Measurements from ENCODE around the gene DRAXIN.

DNA sequence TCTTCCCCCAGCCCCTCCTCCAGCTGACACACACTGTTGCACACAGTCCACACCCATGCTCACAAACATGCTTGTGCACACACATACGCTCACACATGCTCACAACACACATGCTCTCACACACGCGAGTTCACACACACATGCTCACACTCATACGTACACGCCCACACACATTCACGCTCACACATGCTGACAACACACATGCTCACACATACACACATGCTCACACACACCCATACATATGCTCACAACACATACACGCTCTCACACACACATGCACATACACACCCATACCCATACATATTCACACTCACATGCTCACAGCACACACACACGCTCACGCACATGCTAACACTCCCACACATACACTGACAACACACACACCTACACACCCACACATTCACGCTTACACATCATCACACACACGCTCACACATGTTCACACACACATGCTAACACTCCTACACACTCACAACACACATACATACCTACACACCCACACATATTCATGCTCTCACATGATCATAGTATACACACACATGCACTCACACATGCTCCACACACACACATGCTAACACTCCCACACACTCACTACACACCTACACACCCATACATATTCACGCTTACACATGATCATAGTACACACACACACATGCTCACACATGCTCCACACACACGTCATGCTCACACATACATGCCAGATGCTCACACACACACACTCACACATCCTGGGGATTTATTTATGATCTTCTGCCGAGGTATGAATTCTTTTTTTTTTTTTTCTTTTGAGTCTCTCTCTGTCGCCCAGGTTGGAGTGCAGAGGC is 10.7 kb downstream of the DRAXIN start:
- TF ChIP-seq POLR2A (IDR thresholded peaks at IDR 0.05) = no peak
- TF ChIP-seq, protein P1, sequence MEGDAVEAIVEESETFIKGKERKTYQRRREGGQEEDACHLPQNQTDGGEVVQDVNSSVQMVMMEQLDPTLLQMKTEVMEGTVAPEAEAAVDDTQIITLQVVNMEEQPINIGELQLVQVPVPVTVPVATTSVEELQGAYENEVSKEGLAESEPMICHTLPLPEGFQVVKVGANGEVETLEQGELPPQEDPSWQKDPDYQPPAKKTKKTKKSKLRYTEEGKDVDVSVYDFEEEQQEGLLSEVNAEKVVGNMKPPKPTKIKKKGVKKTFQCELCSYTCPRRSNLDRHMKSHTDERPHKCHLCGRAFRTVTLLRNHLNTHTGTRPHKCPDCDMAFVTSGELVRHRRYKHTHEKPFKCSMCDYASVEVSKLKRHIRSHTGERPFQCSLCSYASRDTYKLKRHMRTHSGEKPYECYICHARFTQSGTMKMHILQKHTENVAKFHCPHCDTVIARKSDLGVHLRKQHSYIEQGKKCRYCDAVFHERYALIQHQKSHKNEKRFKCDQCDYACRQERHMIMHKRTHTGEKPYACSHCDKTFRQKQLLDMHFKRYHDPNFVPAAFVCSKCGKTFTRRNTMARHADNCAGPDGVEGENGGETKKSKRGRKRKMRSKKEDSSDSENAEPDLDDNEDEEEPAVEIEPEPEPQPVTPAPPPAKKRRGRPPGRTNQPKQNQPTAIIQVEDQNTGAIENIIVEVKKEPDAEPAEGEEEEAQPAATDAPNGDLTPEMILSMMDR (IDR thresholded peaks at IDR 0.05) = no peak

Measured in body of pancreas (tissue), 4 donors.